ENCODE measurements around the gene BTBD7. TPM values are rescaled to one million over a fixed set of nuclear protein-coding genes. Genes with fewer than 3 reads are reported as not detected.

BTBD7 gene
- total RNA-seq, 1 donor from 2014 or later = 41.1 TPM

DNA sequence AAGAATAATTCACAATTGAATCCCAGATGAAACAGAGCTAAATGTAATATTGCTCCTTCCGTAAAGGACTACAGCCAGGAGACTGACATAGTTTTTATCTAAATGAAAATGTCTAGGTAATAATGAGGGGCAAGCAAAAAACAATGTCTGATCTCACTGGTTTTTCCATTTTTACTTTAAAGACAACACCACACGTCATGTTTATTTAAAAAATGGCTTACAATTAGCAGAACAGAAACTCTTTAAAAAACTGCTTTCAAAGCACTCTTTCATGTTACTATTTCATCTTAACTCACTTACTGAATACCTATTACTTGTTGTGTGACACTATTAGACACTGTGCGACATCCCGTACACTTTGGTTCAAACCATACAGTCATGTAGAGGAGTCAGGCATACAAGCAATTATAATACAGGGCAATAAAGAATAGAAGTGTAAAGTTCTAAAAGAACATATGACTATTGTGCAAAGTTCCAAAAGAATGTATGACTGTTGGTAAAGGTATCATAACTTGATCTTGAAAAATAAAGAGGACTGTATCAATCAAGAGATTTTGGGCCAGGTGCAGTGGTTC lies 9.1 kb downstream of the BTBD7 start:
- peaks cover 4% of the 10 kb centered on the region for H3K4me1 Mint-ChIP-seq (ENCODE audit: low read depth, unreplicated experiment)
- DNase-seq = no peak
- H3K27me3 Mint-ChIP-seq (ENCODE audit: unreplicated experiment) = no peaks in the 10 kb centered on the region
- H3K36me3 Mint-ChIP-seq (ENCODE audit: unreplicated experiment) = no peaks in the 10 kb centered on the region
- no peaks in the 10 kb centered on the region for H3K9me3 Mint-ChIP-seq (ENCODE audit: unreplicated experiment)
- no peak overlapping the region for H3K4me3 Mint-ChIP-seq (ENCODE audit: unreplicated experiment)
- TF ChIP-seq, protein P1, sequence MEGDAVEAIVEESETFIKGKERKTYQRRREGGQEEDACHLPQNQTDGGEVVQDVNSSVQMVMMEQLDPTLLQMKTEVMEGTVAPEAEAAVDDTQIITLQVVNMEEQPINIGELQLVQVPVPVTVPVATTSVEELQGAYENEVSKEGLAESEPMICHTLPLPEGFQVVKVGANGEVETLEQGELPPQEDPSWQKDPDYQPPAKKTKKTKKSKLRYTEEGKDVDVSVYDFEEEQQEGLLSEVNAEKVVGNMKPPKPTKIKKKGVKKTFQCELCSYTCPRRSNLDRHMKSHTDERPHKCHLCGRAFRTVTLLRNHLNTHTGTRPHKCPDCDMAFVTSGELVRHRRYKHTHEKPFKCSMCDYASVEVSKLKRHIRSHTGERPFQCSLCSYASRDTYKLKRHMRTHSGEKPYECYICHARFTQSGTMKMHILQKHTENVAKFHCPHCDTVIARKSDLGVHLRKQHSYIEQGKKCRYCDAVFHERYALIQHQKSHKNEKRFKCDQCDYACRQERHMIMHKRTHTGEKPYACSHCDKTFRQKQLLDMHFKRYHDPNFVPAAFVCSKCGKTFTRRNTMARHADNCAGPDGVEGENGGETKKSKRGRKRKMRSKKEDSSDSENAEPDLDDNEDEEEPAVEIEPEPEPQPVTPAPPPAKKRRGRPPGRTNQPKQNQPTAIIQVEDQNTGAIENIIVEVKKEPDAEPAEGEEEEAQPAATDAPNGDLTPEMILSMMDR (IDR thresholded peaks at IDR 0.05; ENCODE audit: partially characterized antibody, unreplicated experiment) = no peak
- no peak overlapping the region for H3K27ac Mint-ChIP-seq (ENCODE audit: unreplicated experiment)

DNA sequence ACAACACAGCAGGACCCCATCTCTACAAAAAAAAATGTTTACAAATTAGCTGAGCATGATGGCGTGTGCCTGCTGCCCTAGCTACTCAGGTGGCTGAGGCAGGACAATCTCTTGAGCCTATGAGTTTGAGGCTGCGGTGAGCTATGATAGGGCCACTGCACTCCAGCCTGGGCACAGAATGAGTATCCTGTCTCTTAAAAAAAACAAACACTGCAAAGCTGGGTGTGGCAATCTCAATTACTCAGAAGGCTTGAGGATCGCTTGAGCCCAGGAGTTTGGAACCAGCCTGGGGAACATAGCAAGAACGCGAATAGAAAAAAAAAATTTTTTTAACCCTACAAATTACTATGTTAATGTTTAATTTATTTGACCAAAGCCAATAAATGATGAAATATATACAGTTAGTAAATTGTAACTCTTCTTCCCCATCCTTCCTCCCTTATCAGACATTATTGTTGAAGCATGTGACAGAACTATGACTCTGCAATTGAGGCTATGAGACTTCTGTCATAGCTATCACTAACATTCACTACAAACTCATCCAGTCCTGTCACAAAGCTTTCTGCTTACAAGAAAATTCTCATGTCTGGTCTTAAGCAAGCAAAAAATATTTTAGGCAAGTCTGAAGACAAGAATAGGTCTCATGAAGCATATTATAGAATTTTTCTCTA lies 9.8 kb downstream of the BTBD7 start:
- TF ChIP-seq, protein P1 (IDR thresholded peaks at IDR 0.05; ENCODE audit: partially characterized antibody, unreplicated experiment) = no peak
- Mint-ChIP-seq H3K36me3 (ENCODE audit: unreplicated experiment) (no peaks in the 10 kb centered on the region), H3K4me1 (ENCODE audit: low read depth, unreplicated experiment) (peaks cover 4% of the 10 kb centered on the region), H3K27me3 (ENCODE audit: unreplicated experiment) (no peaks in the 10 kb centered on the region), H3K9me3 (ENCODE audit: unreplicated experiment) (no peaks in the 10 kb centered on the region), H3K4me3 (ENCODE audit: unreplicated experiment) (no peak overlapping the region), H3K27ac (ENCODE audit: unreplicated experiment) (no peak overlapping the region)
- DNase-seq = no peak

DNA sequence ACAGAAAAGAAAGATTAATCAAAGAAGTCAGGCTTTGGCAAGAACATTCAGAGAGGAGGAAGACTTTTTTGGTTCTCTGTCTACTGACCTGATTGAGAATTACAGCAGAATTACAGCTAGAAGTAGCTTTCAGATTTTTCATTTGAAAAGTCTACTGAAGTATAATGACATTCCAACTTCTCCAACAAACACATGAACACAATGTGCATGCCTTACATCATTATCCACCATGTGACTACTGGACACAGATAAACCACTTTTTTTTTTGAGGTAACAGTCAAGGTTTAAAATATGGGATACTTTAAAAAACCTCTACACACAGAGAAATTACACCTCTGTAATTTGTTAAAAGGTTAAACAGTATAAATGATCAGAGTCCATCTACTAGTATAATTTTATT lies 12.3 kb downstream of the BTBD7 start:
- peaks cover 9% of the 10 kb centered on the region for H3K4me1 Mint-ChIP-seq (ENCODE audit: low read depth, unreplicated experiment)
- H3K9me3 Mint-ChIP-seq (ENCODE audit: unreplicated experiment) = no peaks in the 10 kb centered on the region
- H3K27me3 Mint-ChIP-seq (ENCODE audit: unreplicated experiment) = no peaks in the 10 kb centered on the region
- H3K27ac Mint-ChIP-seq (ENCODE audit: unreplicated experiment) = no peak overlapping the region
- no peaks in the 10 kb centered on the region for H3K36me3 Mint-ChIP-seq (ENCODE audit: unreplicated experiment)
- TF ChIP-seq, protein P1 (IDR thresholded peaks at IDR 0.05; ENCODE audit: partially characterized antibody, unreplicated experiment) = no peak
- no peak overlapping the region for H3K4me3 Mint-ChIP-seq (ENCODE audit: unreplicated experiment)
- no peak for DNase-seq

DNA sequence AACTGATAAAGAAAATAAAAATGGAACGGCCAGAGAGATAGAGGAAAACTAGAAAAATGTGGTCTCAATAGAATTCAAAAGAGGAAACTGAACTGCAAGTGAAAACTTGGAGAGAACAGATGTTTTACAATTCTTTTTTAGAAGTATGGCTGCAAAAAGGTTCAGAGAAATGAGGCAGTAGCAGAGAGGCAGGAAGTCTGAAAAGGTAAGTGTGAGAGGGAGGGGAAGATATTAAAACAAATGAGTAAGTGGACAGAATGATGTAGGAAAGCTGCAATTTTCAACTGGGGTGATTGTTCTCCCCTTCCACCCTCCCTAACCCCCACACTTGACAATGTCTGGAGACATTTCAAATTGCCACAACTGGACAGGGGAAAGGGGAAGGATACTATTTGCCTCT lies 12.9 kb downstream of the BTBD7 start:
- H3K4me3 Mint-ChIP-seq (ENCODE audit: unreplicated experiment) = no peak overlapping the region
- no peaks in the 10 kb centered on the region for H3K27me3 Mint-ChIP-seq (ENCODE audit: unreplicated experiment)
- no peaks in the 10 kb centered on the region for H3K9me3 Mint-ChIP-seq (ENCODE audit: unreplicated experiment)
- no peak for DNase-seq
- H3K27ac Mint-ChIP-seq (ENCODE audit: unreplicated experiment) = no peak overlapping the region
- TF ChIP-seq, protein P1 (IDR thresholded peaks at IDR 0.05; ENCODE audit: partially characterized antibody, unreplicated experiment) = no peak
- H3K36me3 Mint-ChIP-seq (ENCODE audit: unreplicated experiment) = no peaks in the 10 kb centered on the region
- H3K4me1 Mint-ChIP-seq (ENCODE audit: low read depth, unreplicated experiment) = peaks cover 9% of the 10 kb centered on the region

DNA sequence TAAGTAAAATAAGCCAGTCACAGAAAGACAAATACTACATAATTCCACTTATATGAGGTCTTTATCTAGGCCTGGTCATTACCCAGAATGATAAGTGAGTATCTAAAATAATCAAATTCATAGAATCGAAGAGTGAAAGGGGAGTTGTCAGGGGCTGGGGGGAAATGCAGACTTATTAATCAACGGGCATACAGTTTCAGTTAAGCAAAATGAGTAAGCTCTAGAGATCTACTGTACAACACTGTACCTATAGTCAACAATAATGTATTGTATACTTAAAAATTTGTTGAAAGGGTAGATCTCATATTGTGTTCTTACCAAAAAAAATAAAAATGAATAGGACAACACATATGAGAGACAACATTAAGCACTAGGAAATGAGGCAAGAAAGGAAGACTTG lies 13.3 kb downstream of the BTBD7 start:
- no peak for DNase-seq
- Mint-ChIP-seq H3K36me3 (ENCODE audit: unreplicated experiment) (no peaks in the 10 kb centered on the region), H3K4me3 (ENCODE audit: unreplicated experiment) (no peak overlapping the region), H3K27me3 (ENCODE audit: unreplicated experiment) (no peaks in the 10 kb centered on the region), H3K4me1 (ENCODE audit: low read depth, unreplicated experiment) (peaks cover 9% of the 10 kb centered on the region), H3K27ac (ENCODE audit: unreplicated experiment) (no peak overlapping the region), H3K9me3 (ENCODE audit: unreplicated experiment) (no peaks in the 10 kb centered on the region)
- TF ChIP-seq, protein P1 (IDR thresholded peaks at IDR 0.05; ENCODE audit: partially characterized antibody, unreplicated experiment) = no peak

All from glutamatergic neuron (in vitro differentiated cells).